Endothelial cell of umbilical vein (primary cell): ENCODE results near the gene CMTM3.

Source experiments
- EZH2 ChIP-seq: IDR thresholded peaks from 2 replicates; pipeline ENCODE4 v1.6.1; 2012; ENCODE audit warnings: borderline replicate concordance, low read depth, mild to moderate bottlenecking, moderate library complexity, low read length, inconsistent platforms; ENCODE audit not compliant: severe bottlenecking
- FOS ChIP-seq: IDR thresholded peaks from 2 replicates; pipeline ENCODE4 v1.6.1; 2011; ENCODE audit warnings: mild to moderate bottlenecking, low read length, moderate library complexity, borderline replicate concordance; ENCODE audit not compliant: insufficient read depth
- GATA2 ChIP-seq: IDR thresholded peaks from 2 replicates; pipeline ENCODE4 v1.7.0; 2011; ENCODE audit warnings: low read depth, mild to moderate bottlenecking, moderate library complexity, mixed read lengths, low read length; ENCODE audit not compliant: insufficient read length, insufficient read depth
- JUN ChIP-seq: IDR thresholded peaks from 2 replicates; pipeline ENCODE4 v1.6.1; 2011; ENCODE audit warnings: borderline replicate concordance, low read depth; ENCODE audit not compliant: insufficient read length, insufficient read depth
- MYC ChIP-seq: IDR thresholded peaks from one replicate; pipeline ENCODE4 v1.6.1; 2011; ENCODE audit warnings: mild to moderate bottlenecking, low read depth, low read length
- POLR2A ChIP-seq: IDR thresholded peaks from 2 replicates; pipeline ENCODE4 v1.6.1; 2012; ENCODE audit warnings: low read depth, mild to moderate bottlenecking, control low read depth, low read length
- POLR2AphosphoS5 ChIP-seq: IDR thresholded peaks from 2 replicates; pipeline ENCODE4 v1.6.1; 2012; ENCODE audit warnings: low read depth, mild to moderate bottlenecking, control low read depth, low read length, moderate library complexity; ENCODE audit not compliant: insufficient read depth
- TF ChIP-seq, protein P1 (sequence below): IDR thresholded peaks from 2 replicates; pipeline ENCODE4 v1.6.1; 2011; ENCODE audit not compliant: insufficient read depth, insufficient read length
- TF ChIP-seq, protein P2 (sequence below), 2 donors: IDR thresholded peaks; 1 replicate in 1 of 2; 2 replicates in 1 of 2; pipeline ENCODE4 v1.5.1; 2011; ENCODE audit warnings: low read length in 2 of 2, mild to moderate bottlenecking in 2 of 2, moderate library complexity in 2 of 2, control low read depth in 1 of 2, inconsistent platforms in 1 of 2, low read depth in 1 of 2; ENCODE audit not compliant: insufficient read depth in 1 of 2; ENCODE audit errors: extremely low read depth in 1 of 2

DNA sequence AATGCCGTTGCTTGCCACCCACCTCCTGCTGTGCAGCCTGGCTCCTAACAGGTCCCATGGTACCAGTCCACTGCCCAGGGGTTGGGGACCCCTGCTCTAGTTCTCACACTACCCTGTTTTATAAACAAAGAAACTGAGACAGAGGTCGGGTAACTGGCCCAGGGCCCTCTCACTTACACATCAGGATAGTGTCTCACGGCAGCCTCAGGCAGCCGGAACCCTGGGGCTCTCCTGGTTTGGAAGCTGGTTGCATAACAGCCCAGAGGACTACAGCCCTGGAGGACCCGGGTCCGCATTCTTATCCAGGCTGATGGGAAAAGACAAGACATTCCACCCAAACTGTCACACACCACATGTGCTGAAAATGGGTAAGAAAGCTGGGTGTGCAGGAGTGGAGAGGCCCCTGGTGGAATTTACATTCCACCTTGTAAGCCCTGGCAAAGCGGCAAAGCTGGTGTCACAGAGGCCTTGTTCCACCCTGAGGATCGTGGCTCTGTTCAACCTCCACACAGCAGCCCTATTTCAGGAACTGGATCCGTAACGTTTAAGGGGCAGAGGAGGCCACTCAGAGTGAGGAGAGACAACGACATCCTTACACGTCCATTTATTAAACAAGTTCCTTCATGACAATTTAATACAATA is 9.8 kb downstream of the CMTM3 start:
- TF ChIP-seq GATA2 (no peak), EZH2 (no peak), POLR2A (no peak), MYC (no peak), POLR2AphosphoS5 (no peak), FOS (no peak), JUN (no peak)
- TF ChIP-seq, protein P1, sequence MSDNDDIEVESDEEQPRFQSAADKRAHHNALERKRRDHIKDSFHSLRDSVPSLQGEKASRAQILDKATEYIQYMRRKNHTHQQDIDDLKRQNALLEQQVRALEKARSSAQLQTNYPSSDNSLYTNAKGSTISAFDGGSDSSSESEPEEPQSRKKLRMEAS: no peak
- TF ChIP-seq, protein P2, sequence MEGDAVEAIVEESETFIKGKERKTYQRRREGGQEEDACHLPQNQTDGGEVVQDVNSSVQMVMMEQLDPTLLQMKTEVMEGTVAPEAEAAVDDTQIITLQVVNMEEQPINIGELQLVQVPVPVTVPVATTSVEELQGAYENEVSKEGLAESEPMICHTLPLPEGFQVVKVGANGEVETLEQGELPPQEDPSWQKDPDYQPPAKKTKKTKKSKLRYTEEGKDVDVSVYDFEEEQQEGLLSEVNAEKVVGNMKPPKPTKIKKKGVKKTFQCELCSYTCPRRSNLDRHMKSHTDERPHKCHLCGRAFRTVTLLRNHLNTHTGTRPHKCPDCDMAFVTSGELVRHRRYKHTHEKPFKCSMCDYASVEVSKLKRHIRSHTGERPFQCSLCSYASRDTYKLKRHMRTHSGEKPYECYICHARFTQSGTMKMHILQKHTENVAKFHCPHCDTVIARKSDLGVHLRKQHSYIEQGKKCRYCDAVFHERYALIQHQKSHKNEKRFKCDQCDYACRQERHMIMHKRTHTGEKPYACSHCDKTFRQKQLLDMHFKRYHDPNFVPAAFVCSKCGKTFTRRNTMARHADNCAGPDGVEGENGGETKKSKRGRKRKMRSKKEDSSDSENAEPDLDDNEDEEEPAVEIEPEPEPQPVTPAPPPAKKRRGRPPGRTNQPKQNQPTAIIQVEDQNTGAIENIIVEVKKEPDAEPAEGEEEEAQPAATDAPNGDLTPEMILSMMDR (IDR thresholded peaks at IDR 0.05; ENCODE audit: extremely low read depth in 1 of 2, insufficient read depth in 1 of 2, low read depth in 1 of 2, low read length in 2 of 2): no peak
